HepG2 (cell line): ENCODE measurements around the gene COG1. TPM values are rescaled to one million over a fixed set of nuclear protein-coding genes. Genes with fewer than 3 reads are reported as not detected.

Experiments
- DDIT3 ChIP-seq: sonication (generic); formaldehyde crosslinking; IDR thresholded peaks from 2 replicates; pipeline ENCODE4 v1.4.0; 2020; ENCODE audit warnings: mild to moderate bottlenecking, missing genetic modification reagents
- DR1 ChIP-seq: sonication (generic); formaldehyde crosslinking; IDR thresholded peaks from 2 replicates; pipeline ENCODE4 v1.8.0; 2021; ENCODE audit warnings: mild to moderate bottlenecking, missing genetic modification reagents, inconsistent platforms
- FOXP4 ChIP-seq: sonication (generic); formaldehyde crosslinking; IDR thresholded peaks from 2 replicates; pipeline ENCODE4 v1.4.0; 2020; ENCODE audit warnings: missing genetic modification reagents
- HIVEP1 ChIP-seq: sonication (generic); formaldehyde crosslinking; IDR thresholded peaks from 2 replicates; pipeline ENCODE4 v1.4.0; 2020; ENCODE audit warnings: mild to moderate bottlenecking, missing genetic modification reagents
- HOXD1 ChIP-seq: sonication (generic); formaldehyde crosslinking; IDR thresholded peaks from 2 replicates; pipeline ENCODE4 v1.5.0; 2020; ENCODE audit warnings: missing genetic modification reagents
- KLF15 ChIP-seq: sonication (generic); formaldehyde crosslinking; IDR thresholded peaks from 2 replicates; pipeline ENCODE4 v1.8.1; 2023; ENCODE audit warnings: borderline replicate concordance, mild to moderate bottlenecking, inconsistent platforms, missing genetic modification reagents, mixed read lengths
- NR2F2 ChIP-seq: IDR thresholded peaks from 2 replicates; pipeline ENCODE4 v1.6.1; 2012; ENCODE audit warnings: low read depth, inconsistent platforms, borderline replicate concordance
- PHF21A ChIP-seq: sonication (generic); formaldehyde crosslinking; IDR thresholded peaks from 2 replicates; pipeline ENCODE4 v1.5.0; 2020; ENCODE audit warnings: mild to moderate bottlenecking, missing genetic modification reagents
- RXRA ChIP-seq: sonication (generic); formaldehyde crosslinking; IDR thresholded peaks from 2 replicates; pipeline ENCODE4 v1.5.1; 2020; ENCODE audit warnings: missing genetic modification reagents
- SMYD3 ChIP-seq: sonication (generic); formaldehyde crosslinking; IDR thresholded peaks from 2 replicates; pipeline ENCODE4 v1.8.1; 2023; ENCODE audit warnings: mild to moderate bottlenecking, missing genetic modification reagents
- ZBTB20 ChIP-seq: sonication (generic); formaldehyde crosslinking; IDR thresholded peaks from 2 replicates; pipeline ENCODE4 v1.8.1; 2023; ENCODE audit warnings: missing genetic modification reagents, low read depth, mild to moderate bottlenecking, borderline replicate concordance
- ZFP37 ChIP-seq: sonication (generic); formaldehyde crosslinking; IDR thresholded peaks from 2 replicates; pipeline ENCODE4 v1.4.0; 2020; ENCODE audit warnings: missing genetic modification reagents, borderline replicate concordance
- ZNF547 ChIP-seq: sonication (generic); formaldehyde crosslinking; IDR thresholded peaks from 2 replicates; pipeline ENCODE4 v1.5.1; 2020; ENCODE audit warnings: mild to moderate bottlenecking, missing genetic modification reagents
- ZNF550 ChIP-seq: sonication (generic); formaldehyde crosslinking; IDR thresholded peaks from 2 replicates; pipeline ENCODE4 v1.4.0; 2020; ENCODE audit warnings: mild to moderate bottlenecking, missing genetic modification reagents, borderline replicate concordance
- ZNF652 ChIP-seq: IDR thresholded peaks from 2 replicates; pipeline ENCODE4 v1.6.1; 2016; ENCODE audit warnings: low read depth, borderline replicate concordance
- ZNF788 ChIP-seq: sonication (generic); formaldehyde crosslinking; IDR thresholded peaks from 2 replicates; pipeline ENCODE4 v1.5.0; 2020; ENCODE audit warnings: mild to moderate bottlenecking, missing genetic modification reagents, borderline replicate concordance
- polyA plus RNA-seq, 8 experiments: library from polyadenylated mRNA; depleted of rRNA in 3 of 8; stranded (reverse) in 7 of 8; unstranded in 1 of 8; fragments of >200 nt; fragmentation: Illumina TruSeq in 4 of 8; extraction: Trizol in 4 of 8; gene quantifications; 2 replicates each; pipeline versions ENCODE4 v1.2.1 to v1.2.3, GENCODE V29; 2011 to 2016; ENCODE audit warnings: low read depth in 4 of 8, missing spikeins in 1 of 8, mixed read lengths in 1 of 8; ENCODE audit not compliant: insufficient read depth in 1 of 8
- total RNA-seq, 5 experiments: library from RNA; depleted of rRNA; stranded (reverse); fragments of >200 nt; fragmentation: Illumina TruSeq; extraction: Trizol; gene quantifications; 2 replicates each; pipeline ENCODE4 v1.2.3, GENCODE V29; 2016; ENCODE audit warnings: low read depth in 1 of 5
- TF ChIP-seq, protein P1 (sequence below): IDR thresholded peaks from 2 replicates; pipeline ENCODE4 v1.6.1; 2016; ENCODE audit warnings: low read depth, missing genetic modification reagents, missing compliant biosample characterization
- TF ChIP-seq, protein P2 (sequence below): sonication (generic); formaldehyde crosslinking; IDR thresholded peaks from 2 replicates; pipeline ENCODE4 v1.5.0; 2020; ENCODE audit warnings: missing genetic modification reagents
- TF ChIP-seq, protein P3 (sequence below): sonication (generic); formaldehyde crosslinking; IDR thresholded peaks from 2 replicates; pipeline ENCODE4 v1.8.1; 2023; ENCODE audit warnings: mild to moderate bottlenecking, inconsistent platforms, moderate library complexity, missing genetic modification reagents, borderline replicate concordance

COG1 gene
- total and polyA plus RNA-seq, 2 of the 13 experiments (the other 11 are each of a cell fraction or from before 2014, with no cell fraction given), result 36.6 to 39.7 TPM

- TF ChIP-seq, protein P1, sequence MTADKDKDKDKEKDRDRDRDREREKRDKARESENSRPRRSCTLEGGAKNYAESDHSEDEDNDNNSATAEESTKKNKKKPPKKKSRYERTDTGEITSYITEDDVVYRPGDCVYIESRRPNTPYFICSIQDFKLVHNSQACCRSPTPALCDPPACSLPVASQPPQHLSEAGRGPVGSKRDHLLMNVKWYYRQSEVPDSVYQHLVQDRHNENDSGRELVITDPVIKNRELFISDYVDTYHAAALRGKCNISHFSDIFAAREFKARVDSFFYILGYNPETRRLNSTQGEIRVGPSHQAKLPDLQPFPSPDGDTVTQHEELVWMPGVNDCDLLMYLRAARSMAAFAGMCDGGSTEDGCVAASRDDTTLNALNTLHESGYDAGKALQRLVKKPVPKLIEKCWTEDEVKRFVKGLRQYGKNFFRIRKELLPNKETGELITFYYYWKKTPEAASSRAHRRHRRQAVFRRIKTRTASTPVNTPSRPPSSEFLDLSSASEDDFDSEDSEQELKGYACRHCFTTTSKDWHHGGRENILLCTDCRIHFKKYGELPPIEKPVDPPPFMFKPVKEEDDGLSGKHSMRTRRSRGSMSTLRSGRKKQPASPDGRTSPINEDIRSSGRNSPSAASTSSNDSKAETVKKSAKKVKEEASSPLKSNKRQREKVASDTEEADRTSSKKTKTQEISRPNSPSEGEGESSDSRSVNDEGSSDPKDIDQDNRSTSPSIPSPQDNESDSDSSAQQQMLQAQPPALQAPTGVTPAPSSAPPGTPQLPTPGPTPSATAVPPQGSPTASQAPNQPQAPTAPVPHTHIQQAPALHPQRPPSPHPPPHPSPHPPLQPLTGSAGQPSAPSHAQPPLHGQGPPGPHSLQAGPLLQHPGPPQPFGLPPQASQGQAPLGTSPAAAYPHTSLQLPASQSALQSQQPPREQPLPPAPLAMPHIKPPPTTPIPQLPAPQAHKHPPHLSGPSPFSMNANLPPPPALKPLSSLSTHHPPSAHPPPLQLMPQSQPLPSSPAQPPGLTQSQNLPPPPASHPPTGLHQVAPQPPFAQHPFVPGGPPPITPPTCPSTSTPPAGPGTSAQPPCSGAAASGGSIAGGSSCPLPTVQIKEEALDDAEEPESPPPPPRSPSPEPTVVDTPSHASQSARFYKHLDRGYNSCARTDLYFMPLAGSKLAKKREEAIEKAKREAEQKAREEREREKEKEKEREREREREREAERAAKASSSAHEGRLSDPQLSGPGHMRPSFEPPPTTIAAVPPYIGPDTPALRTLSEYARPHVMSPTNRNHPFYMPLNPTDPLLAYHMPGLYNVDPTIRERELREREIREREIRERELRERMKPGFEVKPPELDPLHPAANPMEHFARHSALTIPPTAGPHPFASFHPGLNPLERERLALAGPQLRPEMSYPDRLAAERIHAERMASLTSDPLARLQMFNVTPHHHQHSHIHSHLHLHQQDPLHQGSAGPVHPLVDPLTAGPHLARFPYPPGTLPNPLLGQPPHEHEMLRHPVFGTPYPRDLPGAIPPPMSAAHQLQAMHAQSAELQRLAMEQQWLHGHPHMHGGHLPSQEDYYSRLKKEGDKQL (CRISPR knock-in tag), result no peak
- TF ChIP-seq, protein P2, sequence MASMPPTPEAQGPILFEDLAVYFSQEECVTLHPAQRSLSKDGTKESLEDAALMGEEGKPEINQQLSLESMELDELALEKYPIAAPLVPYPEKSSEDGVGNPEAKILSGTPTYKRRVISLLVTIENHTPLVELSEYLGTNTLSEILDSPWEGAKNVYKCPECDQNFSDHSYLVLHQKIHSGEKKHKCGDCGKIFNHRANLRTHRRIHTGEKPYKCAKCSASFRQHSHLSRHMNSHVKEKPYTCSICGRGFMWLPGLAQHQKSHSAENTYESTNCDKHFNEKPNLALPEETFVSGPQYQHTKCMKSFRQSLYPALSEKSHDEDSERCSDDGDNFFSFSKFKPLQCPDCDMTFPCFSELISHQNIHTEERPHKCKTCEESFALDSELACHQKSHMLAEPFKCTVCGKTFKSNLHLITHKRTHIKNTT, result no peak
- no peak for TF ChIP-seq ZFP37
- TF ChIP-seq ZNF788, result peak; percentile 88
- TF ChIP-seq ZBTB20 (CRISPR knock-in tag), result peak; percentile 61; the same call in 1 of the 2 replicates
- peak; percentile 9; the same call in 1 of the 2 replicates for TF ChIP-seq NR2F2
- TF ChIP-seq HIVEP1 (CRISPR knock-in tag), result 0 out of 2 replicates have a peak, but pooled peaks have one; percentile 71
- no peak for TF ChIP-seq ZNF550 (CRISPR knock-in tag)
- peak; percentile 78; the same call in 1 of the 2 replicates for TF ChIP-seq HOXD1 (CRISPR knock-in tag)
- TF ChIP-seq RXRA, result peak; percentile 52; the same call in 1 of the 2 replicates
- peak; percentile 70 for TF ChIP-seq FOXP4
- peak; percentile 58; the same call in 1 of the 2 replicates for TF ChIP-seq PHF21A (CRISPR knock-in tag)
- TF ChIP-seq DR1 (CRISPR knock-in tag), result peak; percentile 92
- no peak for TF ChIP-seq KLF15 (CRISPR knock-in tag)
- TF ChIP-seq DDIT3 (CRISPR knock-in tag), result no peak
- TF ChIP-seq ZNF547 (CRISPR knock-in tag), result peak; percentile 86; the same call in 1 of the 2 replicates
- no peak for TF ChIP-seq ZNF652 (CRISPR knock-in tag)
- no peak for TF ChIP-seq SMYD3 (CRISPR knock-in tag)
- TF ChIP-seq, protein P3, sequence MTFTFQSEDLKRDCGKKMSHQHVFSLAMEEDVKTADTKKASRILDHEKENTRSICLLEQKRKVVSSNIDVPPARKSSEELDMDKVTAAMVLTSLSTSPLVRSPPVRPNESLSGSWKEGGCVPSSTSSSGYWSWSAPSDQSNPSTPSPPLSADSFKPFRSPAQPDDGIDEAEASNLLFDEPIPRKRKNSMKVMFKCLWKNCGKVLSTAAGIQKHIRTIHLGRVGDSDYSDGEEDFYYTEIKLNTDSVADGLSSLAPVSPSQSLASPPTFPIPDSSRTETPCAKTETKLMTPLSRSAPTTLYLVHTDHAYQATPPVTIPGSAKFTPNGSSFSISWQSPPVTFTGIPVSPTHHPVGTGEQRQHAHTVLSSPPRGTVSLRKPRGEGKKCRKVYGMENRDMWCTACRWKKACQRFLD, result peak; percentile 67; the same call in 1 of the 2 replicates
These were observed 39.2 kb downstream of the COG1 start (continued) for GRCh38 chr17:73231841-73232586.
